Measurements from ENCODE around the gene CNTN5. TPM values are rescaled to one million over a fixed set of nuclear protein-coding genes. Genes with fewer than 3 reads are reported as not detected.

Gene CNTN5
- total and polyA plus RNA-seq, 2 donors (not counting 1 experiment from before 2014, with no cell fraction given), result 0.17 TPM; not detected in 1

DNA sequence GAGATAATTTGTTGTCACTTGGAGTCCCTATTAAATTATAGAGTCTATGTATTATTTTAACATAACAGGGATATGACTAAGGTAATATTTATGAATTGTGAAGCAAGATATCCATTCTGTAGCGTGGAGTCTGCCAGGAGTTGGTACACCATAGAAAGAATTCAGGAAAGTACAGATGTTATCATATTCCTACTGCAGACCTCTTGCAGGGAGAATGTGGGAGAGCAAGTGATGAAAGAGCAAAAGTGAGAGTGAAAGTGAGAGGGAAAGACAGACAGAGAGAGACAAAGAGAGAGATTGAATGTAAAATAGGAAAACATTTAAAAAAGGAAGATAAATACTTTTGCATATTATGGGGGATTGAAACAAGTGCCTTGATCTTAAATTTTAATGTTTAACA lies 468.8 kb downstream of the CNTN5 start:
- no peaks in the 10 kb centered on the region for H3K79me2 ChIP-seq (ENCODE audit: control insufficient read depth, insufficient read depth, low read length)
- no peak overlapping the region for H3K27ac ChIP-seq (ENCODE audit: insufficient read depth, low read length)
- no peak overlapping the region for H3K4me2 ChIP-seq (ENCODE audit: extremely low read depth, insufficient read depth, low read length)
- TF ChIP-seq, protein P1, sequence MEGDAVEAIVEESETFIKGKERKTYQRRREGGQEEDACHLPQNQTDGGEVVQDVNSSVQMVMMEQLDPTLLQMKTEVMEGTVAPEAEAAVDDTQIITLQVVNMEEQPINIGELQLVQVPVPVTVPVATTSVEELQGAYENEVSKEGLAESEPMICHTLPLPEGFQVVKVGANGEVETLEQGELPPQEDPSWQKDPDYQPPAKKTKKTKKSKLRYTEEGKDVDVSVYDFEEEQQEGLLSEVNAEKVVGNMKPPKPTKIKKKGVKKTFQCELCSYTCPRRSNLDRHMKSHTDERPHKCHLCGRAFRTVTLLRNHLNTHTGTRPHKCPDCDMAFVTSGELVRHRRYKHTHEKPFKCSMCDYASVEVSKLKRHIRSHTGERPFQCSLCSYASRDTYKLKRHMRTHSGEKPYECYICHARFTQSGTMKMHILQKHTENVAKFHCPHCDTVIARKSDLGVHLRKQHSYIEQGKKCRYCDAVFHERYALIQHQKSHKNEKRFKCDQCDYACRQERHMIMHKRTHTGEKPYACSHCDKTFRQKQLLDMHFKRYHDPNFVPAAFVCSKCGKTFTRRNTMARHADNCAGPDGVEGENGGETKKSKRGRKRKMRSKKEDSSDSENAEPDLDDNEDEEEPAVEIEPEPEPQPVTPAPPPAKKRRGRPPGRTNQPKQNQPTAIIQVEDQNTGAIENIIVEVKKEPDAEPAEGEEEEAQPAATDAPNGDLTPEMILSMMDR (conservative IDR thresholded peaks at IDR 0.05 in 1 of 2, IDR thresholded peaks at IDR 0.05 in 1 of 2; ENCODE audit: low read depth in 1 of 2, low read length in 2 of 2), result no peak
- no peak for TF ChIP-seq EZH2 (IDR thresholded peaks at IDR 0.05; ENCODE audit: low read length, missing control alignments)
- H2AFZ ChIP-seq (ENCODE audit: low read length), result no peak overlapping the region
- H3K36me3 ChIP-seq (ENCODE audit: control insufficient read depth, insufficient read depth, low read length), result no peaks in the 10 kb centered on the region
- H4K20me1 ChIP-seq (ENCODE audit: control insufficient read depth, extremely low read depth, insufficient read depth, low read length), result no peaks in the 10 kb centered on the region
- H3K4me1 ChIP-seq (ENCODE audit: control insufficient read depth, extremely low read depth, insufficient read depth, low read length), result no peaks in the 10 kb centered on the region
- no peak overlapping the region for H3K4me3 ChIP-seq (replicated peaks in 1 of 4; ENCODE audit: control extremely low read depth in 1 of 4, insufficient read depth in 1 of 4, low read depth in 3 of 4, low read length in 4 of 4)
- peak in 1 of 2 donors; percentile 15 for DNase-seq (ENCODE audit: low read depth in 2 of 2)
- H3K27me3 ChIP-seq (ENCODE audit: control insufficient read depth, insufficient read depth, low read length), result no peaks in the 10 kb centered on the region
- no peaks in the 10 kb centered on the region for H3K9me3 ChIP-seq (ENCODE audit: control insufficient read depth, insufficient read depth, low read depth, low read length)
- no peak overlapping the region for H3K9ac ChIP-seq (ENCODE audit: insufficient read depth, low read length)

DNA sequence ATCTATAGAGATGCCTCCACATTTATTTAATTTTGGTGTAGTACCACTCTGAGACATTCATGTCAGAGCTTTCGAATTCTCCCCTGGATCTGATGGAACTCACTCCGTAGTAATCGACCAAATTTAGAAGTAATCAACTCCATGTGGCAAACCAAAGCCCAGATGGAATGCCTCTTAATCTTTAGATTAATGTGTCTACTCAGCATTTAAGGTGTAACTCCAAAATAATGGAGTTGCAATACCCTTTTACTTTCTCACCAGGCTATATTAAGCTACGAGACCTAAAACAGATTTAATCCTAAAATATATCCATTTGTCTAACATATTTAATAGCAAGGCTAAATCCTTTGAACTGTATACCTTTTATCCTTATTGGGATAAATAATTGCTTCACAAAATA lies 473.3 kb downstream of the CNTN5 start:
- Histone ChIP-seq H3K4me3 (replicated peaks in 1 of 4; ENCODE audit: control extremely low read depth in 1 of 4, insufficient read depth in 1 of 4, low read depth in 3 of 4, low read length in 4 of 4) (no peak overlapping the region), H3K27ac (ENCODE audit: insufficient read depth, low read length) (no peak overlapping the region), H3K9me3 (ENCODE audit: control insufficient read depth, insufficient read depth, low read depth, low read length) (no peaks in the 10 kb centered on the region), H3K9ac (ENCODE audit: insufficient read depth, low read length) (no peak overlapping the region), H3K27me3 (ENCODE audit: control insufficient read depth, insufficient read depth, low read length) (no peaks in the 10 kb centered on the region), H3K79me2 (ENCODE audit: control insufficient read depth, insufficient read depth, low read length) (no peaks in the 10 kb centered on the region), H2AFZ (ENCODE audit: low read length) (no peak overlapping the region), H3K4me2 (ENCODE audit: extremely low read depth, insufficient read depth, low read length) (no peak overlapping the region), H4K20me1 (ENCODE audit: control insufficient read depth, extremely low read depth, insufficient read depth, low read length) (no peaks in the 10 kb centered on the region), H3K36me3 (ENCODE audit: control insufficient read depth, insufficient read depth, low read length) (no peaks in the 10 kb centered on the region), H3K4me1 (ENCODE audit: control insufficient read depth, extremely low read depth, insufficient read depth, low read length) (no peaks in the 10 kb centered on the region)
- no peak for TF ChIP-seq EZH2 (IDR thresholded peaks at IDR 0.05; ENCODE audit: low read length, missing control alignments)
- TF ChIP-seq, protein P1 (conservative IDR thresholded peaks at IDR 0.05 in 1 of 2, IDR thresholded peaks at IDR 0.05 in 1 of 2; ENCODE audit: low read depth in 1 of 2, low read length in 2 of 2), result no peak
- no peak for DNase-seq (ENCODE audit: low read depth in 2 of 2)

DNA sequence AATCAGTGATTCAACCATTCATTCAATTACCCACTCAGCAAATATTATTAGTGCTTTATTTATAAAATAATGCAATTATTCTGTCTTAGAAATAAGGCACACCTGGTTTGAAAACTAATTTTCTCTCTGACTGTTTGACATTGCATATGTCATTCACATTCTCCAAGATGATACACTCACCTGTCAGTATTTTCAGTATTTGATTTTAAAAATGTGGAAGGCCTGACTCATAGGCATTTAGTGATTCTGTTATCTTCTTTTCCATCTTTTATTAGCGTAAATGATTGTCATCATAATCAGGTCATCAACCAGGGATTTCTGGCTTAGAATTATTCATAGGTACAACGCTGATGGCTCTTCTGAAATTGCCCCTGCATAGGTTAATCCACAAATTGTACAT lies 480.9 kb downstream of the CNTN5 start:
- Histone ChIP-seq H3K79me2 (ENCODE audit: control insufficient read depth, insufficient read depth, low read length) (no peaks in the 10 kb centered on the region), H3K4me1 (ENCODE audit: control insufficient read depth, extremely low read depth, insufficient read depth, low read length) (no peaks in the 10 kb centered on the region), H3K9ac (ENCODE audit: insufficient read depth, low read length) (no peak overlapping the region), H3K27ac (ENCODE audit: insufficient read depth, low read length) (no peak overlapping the region), H3K4me3 (replicated peaks in 1 of 4; ENCODE audit: control extremely low read depth in 1 of 4, insufficient read depth in 1 of 4, low read depth in 3 of 4, low read length in 4 of 4) (no peak overlapping the region), H2AFZ (ENCODE audit: low read length) (no peak overlapping the region), H3K4me2 (ENCODE audit: extremely low read depth, insufficient read depth, low read length) (no peak overlapping the region), H4K20me1 (ENCODE audit: control insufficient read depth, extremely low read depth, insufficient read depth, low read length) (no peaks in the 10 kb centered on the region), H3K27me3 (ENCODE audit: control insufficient read depth, insufficient read depth, low read length) (no peaks in the 10 kb centered on the region), H3K36me3 (ENCODE audit: control insufficient read depth, insufficient read depth, low read length) (no peaks in the 10 kb centered on the region), H3K9me3 (ENCODE audit: control insufficient read depth, insufficient read depth, low read depth, low read length) (no peaks in the 10 kb centered on the region)
- TF ChIP-seq EZH2 (IDR thresholded peaks at IDR 0.05; ENCODE audit: low read length, missing control alignments), result no peak
- TF ChIP-seq, protein P1 (conservative IDR thresholded peaks at IDR 0.05 in 1 of 2, IDR thresholded peaks at IDR 0.05 in 1 of 2; ENCODE audit: low read depth in 1 of 2, low read length in 2 of 2), result no peak
- DNase-seq (ENCODE audit: low read depth in 2 of 2), result no peak
